ENCODE data around the gene ITPK1. TPM values are rescaled to one million over a fixed set of nuclear protein-coding genes. Genes with fewer than 3 reads are reported as not detected.

ITPK1 gene
- total RNA-seq, 1 experiment from 2014 or later: 69.6 TPM

DNA sequence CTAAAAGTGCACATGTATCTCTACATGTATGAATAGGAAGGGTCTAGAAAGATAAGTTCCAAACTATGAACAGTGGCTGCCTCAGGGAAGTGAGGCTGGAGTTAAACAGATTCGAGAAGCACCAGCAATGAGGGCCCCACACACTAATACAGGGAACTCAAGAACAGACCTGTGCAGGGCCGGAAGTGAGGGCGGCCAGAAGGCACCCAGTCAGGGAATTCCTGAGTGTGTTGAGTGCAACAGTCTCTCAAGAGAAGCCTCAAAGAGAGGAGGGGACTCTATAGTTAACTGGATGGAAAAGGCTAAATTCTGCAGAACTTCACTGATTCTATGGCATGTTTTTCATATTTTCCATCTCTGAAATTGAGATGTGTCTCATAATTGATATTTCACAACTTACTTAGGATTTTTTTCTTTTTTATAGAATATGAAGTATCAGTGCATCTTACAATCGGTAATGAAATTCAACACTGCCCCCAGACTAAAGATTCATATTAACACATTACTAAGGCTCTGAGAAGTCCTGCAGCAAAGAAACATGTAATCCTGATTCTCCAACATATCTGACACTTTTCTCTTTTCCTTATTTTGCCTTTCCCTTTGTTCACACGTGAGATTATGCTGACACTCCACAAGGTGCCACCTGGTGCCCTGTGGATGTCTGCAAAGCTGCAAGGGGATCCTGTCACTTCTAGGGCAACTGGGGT lies 131.5 kb downstream of the ITPK1 start:
- peaks cover 3% of the 10 kb centered on the region for H3K36me3 ChIP-seq
- DNase-seq: no peak
- H3K27ac ChIP-seq: no peak overlapping the region
- no peaks in the 10 kb centered on the region for H3K27me3 ChIP-seq
- no peaks in the 10 kb centered on the region for H3K9me3 ChIP-seq (replicated peaks)
- peaks cover 36% of the 10 kb centered on the region for H3K4me1 ChIP-seq
- H3K4me3 ChIP-seq: no peak overlapping the region

- DNase-seq: peak in 1 of 2 experiments; percentile 38
- H3K27ac ChIP-seq: peak overlapping the region; percentile 23; the same call in 1 of the 2 replicates
- H3K4me3 ChIP-seq: no peak overlapping the region
These were observed 132.8 kb downstream of the ITPK1 start for GRCh38 chr14:92982956-92983355.

GRCh38 chr14:92981726-92982125 lies 134.0 kb downstream of the ITPK1 start:
- no peak for DNase-seq
- H3K9me3 ChIP-seq (replicated peaks): peaks cover 14% of the 10 kb centered on the region; the same call in 1 of the 2 replicates
- peaks cover 15% of the 10 kb centered on the region for H3K4me1 ChIP-seq
- H3K27me3 ChIP-seq: no peaks in the 10 kb centered on the region
- H3K4me3 ChIP-seq: no peak overlapping the region
- peaks cover 16% of the 10 kb centered on the region for H3K36me3 ChIP-seq
- H3K27ac ChIP-seq: no peak overlapping the region

More at GRCh38 chr14:92982956-92983355, 132.8 kb downstream of the ITPK1 start:
- H3K36me3 ChIP-seq: peaks cover 7% of the 10 kb centered on the region
- peaks cover 13% of the 10 kb centered on the region; the same call in 1 of the 2 replicates for H3K9me3 ChIP-seq (replicated peaks)
- H3K4me1 ChIP-seq: peaks cover 26% of the 10 kb centered on the region
- H3K27me3 ChIP-seq: no peaks in the 10 kb centered on the region

DNA sequence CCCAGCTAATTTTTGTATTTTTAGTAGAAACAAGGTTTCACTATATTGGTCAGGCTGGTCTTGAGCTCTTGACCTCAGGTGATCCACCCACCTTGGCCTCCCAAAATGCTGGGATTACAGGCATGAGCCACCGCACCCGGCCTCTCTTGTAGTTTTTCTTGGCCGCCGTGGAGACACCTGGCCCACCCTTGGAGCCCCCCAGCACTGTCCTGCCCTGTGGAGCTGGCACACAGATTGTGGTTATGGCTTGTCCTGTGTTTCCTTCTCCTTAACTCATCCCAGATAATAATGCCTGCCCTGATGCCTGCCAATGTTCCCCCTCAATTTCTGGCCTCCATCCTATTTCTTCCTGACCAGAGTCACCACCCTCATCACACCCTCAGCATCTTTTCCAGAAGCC lies 134.9 kb downstream of the ITPK1 start:
- Histone ChIP-seq H3K36me3 (peaks cover 17% of the 10 kb centered on the region), H3K4me1 (peaks cover 7% of the 10 kb centered on the region), H3K9me3 (replicated peaks) (peaks cover 17% of the 10 kb centered on the region; the same call in 1 of the 2 replicates), H3K4me3 (no peak overlapping the region), H3K27me3 (no peaks in the 10 kb centered on the region), H3K27ac (no peak overlapping the region)
- DNase-seq: no peak

GRCh38 chr14:92978229-92979021 lies 137.3 kb downstream of the ITPK1 start:
- peaks cover 10% of the 10 kb centered on the region for H3K4me1 ChIP-seq
- H3K9me3 ChIP-seq (replicated peaks): peaks cover 17% of the 10 kb centered on the region; the same call in 1 of the 2 replicates
- H3K27me3 ChIP-seq: no peaks in the 10 kb centered on the region
- peaks cover 22% of the 10 kb centered on the region for H3K36me3 ChIP-seq
- no peak overlapping the region for H3K27ac ChIP-seq
- no peak overlapping the region for H3K4me3 ChIP-seq
- no peak for DNase-seq

GRCh38 chr14:92976268-92976667 lies 139.5 kb downstream of the ITPK1 start:
- Histone ChIP-seq H3K27ac (no peak overlapping the region), H3K36me3 (peaks cover 20% of the 10 kb centered on the region), H3K27me3 (no peaks in the 10 kb centered on the region), H3K4me3 (no peak overlapping the region), H3K9me3 (replicated peaks) (peaks cover 17% of the 10 kb centered on the region; the same call in 1 of the 2 replicates), H3K4me1 (peaks cover 8% of the 10 kb centered on the region)
- no peak for DNase-seq

DNA sequence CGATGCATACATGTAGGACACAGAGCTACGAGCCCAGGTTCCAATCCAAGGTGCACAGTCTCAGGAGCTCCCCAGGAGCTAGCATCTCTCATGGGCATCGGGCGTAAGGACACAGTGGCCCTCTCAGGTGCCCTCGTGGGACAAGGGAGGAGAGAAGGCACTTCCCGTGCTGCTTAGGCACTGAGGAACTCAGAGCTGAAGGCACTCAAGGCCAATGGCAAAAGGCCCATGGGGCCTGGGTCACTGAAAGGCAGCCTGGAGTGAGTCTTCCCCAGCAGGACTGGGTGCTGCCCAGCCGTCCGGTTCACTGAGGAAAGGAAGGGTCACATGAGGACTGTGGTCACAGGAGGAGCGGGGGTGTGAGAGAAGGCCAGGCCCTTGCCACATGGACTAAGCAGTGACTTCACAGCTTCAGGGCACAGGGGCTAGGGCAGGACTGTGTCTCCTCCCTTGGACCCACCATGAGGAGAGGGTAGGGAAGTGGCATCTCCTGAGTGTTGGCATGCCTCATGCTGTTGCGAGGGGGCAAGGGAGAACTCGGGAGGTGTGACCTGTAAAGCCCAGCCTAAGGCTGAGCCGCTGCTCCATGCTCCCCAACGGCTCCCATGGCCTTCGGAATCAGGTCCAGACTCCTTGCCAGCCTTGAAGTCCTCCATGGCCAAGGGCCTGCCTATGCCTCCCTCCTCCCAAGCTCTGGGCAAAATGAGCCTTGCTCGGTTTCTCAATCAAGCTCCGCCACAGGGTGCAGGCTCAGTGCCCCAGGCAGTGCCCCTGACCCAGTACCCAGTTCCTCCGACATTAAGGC lies 141.0 kb downstream of the ITPK1 start:
- no peak for DNase-seq
- Histone ChIP-seq H3K4me3 (no peak overlapping the region), H3K9me3 (replicated peaks) (peaks cover 17% of the 10 kb centered on the region; the same call in 1 of the 2 replicates), H3K27ac (no peak overlapping the region), H3K36me3 (peaks cover 20% of the 10 kb centered on the region), H3K27me3 (no peaks in the 10 kb centered on the region), H3K4me1 (peaks cover 8% of the 10 kb centered on the region)

GRCh38 chr14:92973798-92974372 lies 141.8 kb downstream of the ITPK1 start:
- Histone ChIP-seq H3K36me3 (peaks cover 20% of the 10 kb centered on the region), H3K27me3 (no peaks in the 10 kb centered on the region), H3K4me3 (no peak overlapping the region), H3K9me3 (replicated peaks) (peaks cover 14% of the 10 kb centered on the region; the same call in 1 of the 2 replicates), H3K4me1 (peaks cover 8% of the 10 kb centered on the region), H3K27ac (no peak overlapping the region)
- DNase-seq: no peak

DNA sequence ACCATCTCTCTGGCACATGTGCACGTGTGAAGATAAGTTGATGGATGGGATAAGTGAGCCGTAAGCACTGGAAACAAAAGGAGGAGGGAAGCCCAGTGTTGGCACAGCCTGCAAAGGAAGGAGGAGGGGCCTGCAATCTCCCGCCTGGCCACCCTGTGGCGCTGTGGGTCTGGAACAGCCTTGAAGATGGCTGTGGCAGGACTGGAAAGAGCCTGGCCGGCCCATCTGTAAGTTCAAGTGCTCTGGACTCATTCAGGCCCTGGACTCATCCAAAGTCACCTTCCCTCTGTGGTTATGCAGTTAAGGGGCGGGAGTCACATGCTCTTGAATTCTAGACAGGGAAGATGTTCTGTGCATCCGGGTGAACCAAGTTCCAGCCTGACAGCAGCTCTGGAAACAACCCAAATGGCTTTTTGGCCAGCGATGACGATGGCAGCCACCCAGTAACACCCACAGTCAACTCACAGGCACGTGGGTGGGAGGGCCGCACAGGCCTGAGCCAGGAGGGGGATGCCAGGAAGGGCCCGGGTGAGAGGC lies 142.4 kb downstream of the ITPK1 start:
- Histone ChIP-seq H3K9me3 (replicated peaks) (peaks cover 8% of the 10 kb centered on the region; the same call in 1 of the 2 replicates), H3K4me1 (peaks cover 8% of the 10 kb centered on the region), H3K27me3 (no peaks in the 10 kb centered on the region), H3K4me3 (no peak overlapping the region), H3K27ac (no peak overlapping the region), H3K36me3 (peaks cover 18% of the 10 kb centered on the region)
- peak in 1 of 2 experiments; percentile 66 for DNase-seq

DNA sequence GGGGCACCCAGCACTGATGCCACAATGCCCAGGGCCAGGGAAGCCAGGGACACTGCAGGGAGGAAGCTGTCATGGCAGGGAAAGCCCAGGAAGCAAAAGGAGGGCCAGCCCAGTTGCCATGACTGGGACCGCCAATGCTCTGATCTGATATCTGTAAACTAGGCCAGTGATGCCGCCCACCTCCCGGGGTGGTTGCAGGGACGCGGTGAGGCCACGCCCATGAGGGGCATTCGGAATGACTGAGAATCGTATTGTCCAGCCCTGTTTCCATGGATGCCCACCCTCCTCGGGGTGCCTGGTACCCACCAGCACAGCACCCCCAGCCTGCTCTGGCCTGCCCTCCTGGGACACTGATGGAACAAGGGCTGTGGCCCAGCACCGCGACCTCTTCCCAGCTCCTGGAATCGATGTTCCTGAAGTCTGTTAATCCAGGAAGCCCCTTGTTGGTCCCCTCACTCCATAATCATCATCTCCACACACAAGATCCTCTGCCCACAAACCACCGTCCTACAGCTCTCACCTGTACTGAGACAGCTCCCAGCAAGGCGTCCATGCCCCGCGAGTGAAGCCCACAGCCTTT lies 144.0 kb downstream of the ITPK1 start:
- Histone ChIP-seq H3K4me1 (peaks cover 8% of the 10 kb centered on the region), H3K9me3 (replicated peaks) (peaks cover 3% of the 10 kb centered on the region; the same call in 1 of the 2 replicates), H3K27ac (no peak overlapping the region), H3K27me3 (no peaks in the 10 kb centered on the region), H3K36me3 (peaks cover 7% of the 10 kb centered on the region), H3K4me3 (no peak overlapping the region)
- no peak for DNase-seq

DNA sequence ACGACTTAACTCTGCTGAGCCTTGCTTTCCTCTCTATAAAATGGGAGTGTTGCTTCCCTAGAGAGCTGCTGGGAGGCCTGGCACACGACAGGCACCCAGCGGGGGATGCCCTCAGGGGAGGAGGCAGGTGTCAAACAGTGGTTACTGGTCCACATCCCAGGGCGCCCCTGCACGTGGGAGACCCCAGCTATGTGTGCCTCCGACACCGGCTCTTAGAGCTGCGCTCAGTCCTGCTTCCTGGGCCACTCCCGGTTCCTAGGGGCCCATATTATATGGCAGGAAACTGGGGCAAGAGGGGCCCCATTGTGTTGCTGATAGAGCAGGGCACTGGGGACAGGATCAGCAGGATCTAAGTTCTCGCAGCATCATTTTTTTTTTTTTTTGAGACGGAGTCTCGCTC lies 145.5 kb downstream of the ITPK1 start:
- H3K4me3 ChIP-seq: no peak overlapping the region
- H3K9me3 ChIP-seq (replicated peaks): no peaks in the 10 kb centered on the region
- H3K27me3 ChIP-seq: no peaks in the 10 kb centered on the region
- DNase-seq: no peak
- no peak overlapping the region for H3K27ac ChIP-seq
- H3K4me1 ChIP-seq: peaks cover 11% of the 10 kb centered on the region
- peaks cover 3% of the 10 kb centered on the region; the same call in 1 of the 2 replicates for H3K36me3 ChIP-seq

- Histone ChIP-seq H3K4me3 (no peak overlapping the region), H3K27me3 (no peaks in the 10 kb centered on the region), H3K4me1 (peaks cover 15% of the 10 kb centered on the region), H3K9me3 (replicated peaks) (no peaks in the 10 kb centered on the region), H3K27ac (no peak overlapping the region), H3K36me3 (peaks cover 3% of the 10 kb centered on the region; the same call in 1 of the 2 replicates)
- no peak for DNase-seq
These were observed 145.9 kb downstream of the ITPK1 start for GRCh38 chr14:92969871-92970270.

- Histone ChIP-seq H3K4me1 (peaks cover 18% of the 10 kb centered on the region), H3K4me3 (no peak overlapping the region), H3K36me3 (peaks cover 3% of the 10 kb centered on the region; the same call in 1 of the 2 replicates), H3K27ac (no peak overlapping the region), H3K9me3 (replicated peaks) (no peaks in the 10 kb centered on the region), H3K27me3 (no peaks in the 10 kb centered on the region)
- no peak for DNase-seq
These were observed 146.3 kb downstream of the ITPK1 start for GRCh38 chr14:92969430-92969829.
